Activated T-cell treated with anti-CD3 and anti-CD28 coated beads for 4 hours (primary cell): Measurements from ENCODE around the gene ARHGEF25.
"Not testable (repeated sequence)": the region's sequence is repeated elsewhere in the genome, so short reads cannot be mapped to it uniquely, and the experiment has no call there.

Experiments
- DNase-seq: peaks from one replicate; pipeline ENCODE4 v3.0.0-alpha.2; 2020

The ARHGEF25 gene

GRCh38 chr12:57611108-57611826 is at the start of gene ARHGEF25:
Gene ARHGEF25 (plus strand): TSS chr12:57611435. CDS start chr12:57611895, 460 bp downstream.
- DNase-seq = no peak

DNA sequence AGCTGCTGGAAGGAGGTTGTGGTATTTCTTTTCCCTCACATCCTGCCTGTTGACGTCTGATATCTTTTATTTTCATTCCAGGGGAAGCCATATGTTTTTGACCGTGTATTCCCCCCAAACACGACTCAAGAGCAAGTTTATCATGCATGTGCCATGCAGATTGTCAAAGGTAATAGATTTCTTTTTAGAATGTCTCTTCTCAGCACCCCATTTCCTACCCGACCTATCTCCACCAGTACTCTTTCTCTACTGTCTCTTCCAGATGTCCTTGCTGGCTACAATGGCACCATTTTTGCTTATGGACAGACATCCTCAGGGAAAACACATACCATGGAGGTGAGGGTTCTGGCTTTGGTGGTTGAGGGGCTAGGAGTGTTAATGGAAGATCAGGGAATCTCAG is 47.9 kb upstream of the ARHGEF25 start:
- no peak for DNase-seq

- DNase-seq = no peak
Observed at GRCh38 chr12:57564178-57564740, 47.0 kb upstream of the ARHGEF25 start.

DNA sequence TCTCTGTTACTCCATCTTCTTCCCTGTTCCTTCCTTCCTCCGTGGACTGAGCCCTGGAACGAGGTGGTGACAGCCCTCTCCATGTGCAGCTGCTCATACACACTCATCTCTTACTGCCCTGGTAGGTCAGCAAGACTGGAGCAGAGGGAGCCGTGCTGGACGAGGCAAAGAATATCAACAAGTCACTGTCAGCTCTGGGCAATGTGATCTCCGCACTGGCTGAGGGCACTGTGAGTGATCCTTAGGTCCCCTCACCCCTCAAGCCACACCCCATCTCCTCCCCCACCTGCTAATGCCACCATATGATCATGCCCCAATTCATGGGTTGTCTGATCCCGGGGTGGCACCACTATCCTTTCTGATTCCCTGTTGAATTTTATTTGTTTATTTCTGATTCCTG is 42.4 kb upstream of the ARHGEF25 start:
- no peak for DNase-seq

DNA sequence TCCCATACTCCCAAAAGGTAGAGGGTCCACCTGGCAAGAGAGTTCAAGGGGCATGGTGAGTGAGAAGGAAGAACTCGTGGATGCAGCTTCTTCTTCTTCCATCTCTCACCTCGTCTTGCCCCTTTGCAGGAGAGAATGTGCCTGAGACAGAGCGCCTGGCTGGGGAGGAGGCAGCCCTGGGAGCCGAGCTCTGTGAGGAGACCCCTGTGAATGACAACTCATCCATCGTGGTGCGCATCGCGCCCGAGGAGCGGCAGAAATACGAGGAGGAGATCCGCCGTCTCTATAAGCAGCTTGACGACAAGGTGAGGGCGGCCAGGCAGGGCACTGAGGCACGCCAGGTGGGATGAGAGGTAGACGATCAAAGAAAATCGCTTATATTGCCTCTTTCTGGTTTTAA is 41.4 kb upstream of the ARHGEF25 start:
- no peak for DNase-seq

DNA sequence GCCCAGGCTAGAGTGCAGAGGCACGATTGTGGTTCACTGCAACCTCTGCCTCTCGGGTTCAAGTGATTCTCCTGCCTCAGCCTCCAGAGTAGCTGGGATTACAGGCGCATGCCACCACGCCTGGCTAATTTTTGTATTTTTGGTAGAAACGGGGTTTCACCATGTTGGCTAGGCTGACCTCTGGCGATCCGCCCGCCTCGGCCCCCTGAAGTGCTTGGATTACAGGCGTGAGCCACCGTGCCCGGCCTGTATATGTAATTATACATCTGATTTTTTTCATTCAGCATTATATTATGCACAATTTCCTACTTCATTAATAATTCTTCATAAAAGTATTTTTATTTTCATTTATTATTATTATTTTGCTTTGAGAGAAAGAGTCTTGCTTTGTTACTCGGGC is 40.8 kb upstream of the ARHGEF25 start:
- DNase-seq = not testable (repeated sequence)

GRCh38 chr12:57571926-57572762 is 39.1 kb upstream of the ARHGEF25 start:
- DNase-seq = no peak

DNA sequence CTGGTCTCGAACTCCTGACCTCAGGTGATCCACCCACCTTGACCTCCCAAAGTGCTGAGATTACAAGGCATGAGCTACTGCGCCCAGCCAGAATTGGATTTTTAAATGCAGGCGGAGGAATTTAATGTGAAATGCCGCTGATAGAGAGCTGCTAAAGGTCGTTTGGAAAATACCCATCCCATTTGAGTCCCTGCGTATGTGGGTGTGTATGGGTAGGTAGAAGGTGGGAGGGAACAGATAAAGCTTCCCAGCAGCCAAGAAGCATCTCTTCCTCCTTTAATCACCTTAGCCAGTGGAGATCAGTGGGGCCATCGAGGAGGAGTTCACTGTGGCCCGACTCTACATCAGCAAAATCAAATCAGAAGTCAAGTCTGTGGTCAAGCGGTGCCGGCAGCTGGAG is 36.4 kb upstream of the ARHGEF25 start:
- no peak for DNase-seq

DNA sequence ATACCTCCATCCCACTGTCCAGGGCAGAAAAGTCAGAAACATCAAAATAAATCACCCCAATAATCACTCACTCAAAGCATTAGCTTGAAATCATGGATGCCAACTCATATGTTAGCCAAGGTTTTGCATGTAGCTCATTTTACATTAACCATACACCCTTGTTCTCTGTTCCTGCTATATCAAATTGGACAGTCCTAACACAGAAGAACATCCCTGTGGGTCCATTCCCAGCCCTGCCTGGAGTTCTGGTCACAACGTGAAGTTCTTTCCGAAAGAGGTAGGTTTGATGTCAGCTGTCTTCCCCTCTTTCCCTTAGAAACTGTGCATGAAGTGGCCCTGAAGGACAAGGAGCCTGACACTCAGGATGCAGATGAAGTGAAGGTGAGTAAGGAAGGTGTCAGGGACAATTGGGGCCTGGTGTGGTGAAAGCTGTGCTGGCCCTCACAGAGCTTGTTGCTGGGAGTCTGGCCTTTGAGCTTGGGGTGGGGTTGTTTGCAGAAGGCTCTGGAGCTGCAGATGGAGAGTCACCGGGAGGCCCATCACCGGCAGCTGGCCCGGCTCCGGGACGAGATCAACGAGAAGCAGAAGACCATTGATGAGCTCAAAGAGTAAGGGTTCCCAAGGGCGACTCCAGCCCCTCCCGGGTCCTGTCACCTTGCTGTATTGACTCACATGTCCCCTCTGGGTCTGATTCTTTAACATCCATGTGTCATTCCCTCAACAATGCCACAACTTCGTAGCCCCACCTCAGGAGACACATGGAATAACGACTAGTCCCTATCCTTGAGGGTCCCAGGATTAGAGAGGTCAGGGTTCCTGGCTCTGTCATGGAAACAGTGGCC is 35.2 kb upstream of the ARHGEF25 start:
- no peak for DNase-seq

- no peak for DNase-seq
Observed at GRCh38 chr12:57576613-57577160, 34.5 kb upstream of the ARHGEF25 start.

DNA sequence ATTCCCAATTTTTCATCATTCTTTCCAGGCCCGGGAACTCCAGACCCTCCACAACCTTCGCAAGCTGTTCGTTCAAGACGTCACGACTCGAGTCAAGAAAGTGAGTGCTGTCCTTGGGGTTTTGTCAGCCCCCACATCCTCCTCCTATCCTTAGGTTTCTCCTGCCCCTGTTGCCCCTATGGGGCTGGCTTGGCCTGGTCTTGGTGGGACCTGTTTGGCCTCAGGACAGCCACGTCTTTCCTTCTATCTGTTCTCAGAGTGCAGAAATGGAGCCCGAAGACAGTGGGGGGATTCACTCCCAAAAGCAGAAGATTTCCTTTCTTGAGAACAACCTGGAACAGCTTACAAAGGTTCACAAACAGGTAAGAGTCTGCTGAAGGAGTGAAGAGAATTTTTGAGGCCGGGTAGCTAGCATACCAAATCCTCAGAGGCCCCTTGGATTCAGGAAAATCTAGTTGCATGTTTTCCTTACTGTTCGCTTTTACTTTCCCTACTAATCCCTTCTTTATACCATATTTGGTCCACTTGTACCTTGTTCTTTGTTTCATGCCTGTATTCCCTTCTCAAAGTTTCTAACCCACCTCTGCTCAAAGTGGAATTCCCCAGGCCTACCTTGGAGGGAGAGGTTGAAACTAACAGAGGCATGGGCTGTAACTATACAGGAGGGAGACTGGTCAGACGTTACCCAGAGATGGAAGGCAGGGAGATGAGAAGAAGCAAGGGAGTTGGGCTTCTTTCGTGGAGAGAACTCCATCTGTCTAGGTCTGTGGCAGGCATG is 33.1 kb upstream of the ARHGEF25 start:
- no peak for DNase-seq

- no peak for DNase-seq
Observed at GRCh38 chr12:57579011-57579410, 32.2 kb upstream of the ARHGEF25 start.

GRCh38 chr12:57579677-57580465 is 31.4 kb upstream of the ARHGEF25 start:
- DNase-seq = no peak

DNA sequence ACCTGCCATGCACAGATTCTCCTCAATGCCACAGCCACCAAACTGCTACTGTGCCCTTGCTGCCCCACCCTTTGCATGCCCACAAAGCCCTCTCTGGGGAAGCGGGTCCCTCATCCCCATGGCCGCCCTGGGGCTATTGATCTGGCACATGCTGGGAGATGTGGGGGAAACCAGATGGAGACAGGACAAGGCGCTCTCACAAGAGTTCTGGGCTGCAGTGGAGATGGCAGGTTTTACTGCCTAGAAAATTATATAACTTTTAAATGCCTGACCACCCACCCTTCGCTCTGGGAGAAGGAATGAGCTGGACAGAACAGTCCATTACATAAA is 30.8 kb upstream of the ARHGEF25 start:
- no peak for DNase-seq

DNA sequence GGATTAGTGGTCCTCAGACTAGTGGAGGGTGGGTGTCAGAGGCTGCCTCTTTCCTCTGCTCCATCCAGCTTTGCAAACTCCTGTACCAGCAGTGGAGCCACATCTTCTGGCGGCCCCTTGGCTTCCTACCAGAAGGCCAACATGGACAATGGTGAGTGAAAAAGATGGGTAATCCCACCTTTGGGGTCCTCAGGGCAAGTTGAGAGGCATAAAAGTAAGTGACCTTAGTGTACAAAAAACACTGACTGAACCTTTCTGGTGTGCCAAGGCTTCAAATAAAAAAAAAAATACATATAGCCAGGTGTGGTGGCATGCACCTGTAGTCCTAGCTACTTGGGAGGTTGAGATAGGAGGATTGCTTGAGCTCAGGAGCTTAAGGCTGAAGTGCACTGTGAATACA is 29.4 kb upstream of the ARHGEF25 start:
- no peak for DNase-seq

DNA sequence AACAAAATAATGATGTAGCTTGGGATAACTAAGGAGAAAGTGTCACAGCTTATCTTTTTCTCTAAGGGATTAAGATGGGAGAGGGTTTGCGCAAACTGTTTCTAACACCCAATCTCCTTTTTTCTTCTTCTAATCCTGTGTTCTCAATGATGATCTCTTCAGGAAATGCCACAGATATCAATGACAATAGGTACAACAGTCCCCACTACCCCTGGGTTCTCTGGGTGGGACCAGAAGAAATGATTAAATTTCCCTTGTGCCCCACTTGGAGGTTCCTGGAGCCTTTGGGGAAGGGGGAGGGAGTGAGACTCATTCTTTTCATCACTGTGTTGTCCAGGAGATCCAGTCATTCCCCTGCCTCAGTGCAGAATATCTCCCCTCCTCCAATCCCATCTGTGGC is 28.8 kb upstream of the ARHGEF25 start:
- no peak for DNase-seq

- peak; percentile 56 for DNase-seq
Observed at GRCh38 chr12:57583008-57583831, 28.0 kb upstream of the ARHGEF25 start.

- DNase-seq = no peak
Observed at GRCh38 chr12:57584050-57584449, 27.2 kb upstream of the ARHGEF25 start.

- no peak for DNase-seq
Observed at GRCh38 chr12:57584690-57585089, 26.5 kb upstream of the ARHGEF25 start.

DNA sequence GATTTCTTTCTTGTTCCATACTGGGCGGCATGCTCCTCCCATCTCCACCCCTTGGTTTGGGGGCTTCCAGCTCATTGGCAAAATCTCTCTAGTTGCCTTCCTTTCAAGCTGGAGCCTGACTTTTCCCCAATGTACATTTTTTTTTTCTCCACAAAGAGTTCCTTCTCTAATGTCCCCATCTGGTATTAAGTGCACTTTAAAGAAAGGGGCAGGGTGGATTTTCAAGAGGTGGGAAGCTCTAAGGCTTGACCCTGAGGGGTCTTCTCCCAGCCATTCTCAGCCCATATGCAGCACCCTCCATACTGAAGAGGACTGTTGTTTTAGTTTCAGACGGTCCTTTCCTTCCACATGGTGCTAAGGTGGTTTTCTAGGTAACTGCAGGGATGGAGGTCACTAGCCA is 26.1 kb upstream of the ARHGEF25 start:
- DNase-seq = no peak
